Activated T-cell treated with anti-CD3 and anti-CD28 coated beads, Interleukin-2, amount 50 U/mL, for 4 hours (primary cell): Measurements from ENCODE around the gene KLF9. TPM values are rescaled to one million over a fixed set of nuclear protein-coding genes. Genes with fewer than 3 reads are reported as not detected.

Experiments used
- ATAC-seq, 2 donors: fragments of 200-7000 bp; cut with Tn5 transposase; one replicate each; pipeline ENCODE4 v1.10.0; 2021
- DNase-seq: peaks from one replicate; pipeline ENCODE4 v3.0.0-alpha.2; 2020
- H3K27me3 Mint-ChIP-seq: one replicate; pipeline ENCODE4 v1.8.0; 2021; ENCODE audit warnings: low read depth, mixed read lengths
- H3K36me3 Mint-ChIP-seq: one replicate; pipeline ENCODE4 v1.8.0; 2022; ENCODE audit warnings: mixed read lengths; ENCODE audit not compliant: insufficient read depth
- H3K4me1 Mint-ChIP-seq: one replicate; pipeline ENCODE4 v1.8.0; 2021; ENCODE audit warnings: low read depth, mixed read lengths
- H3K4me3 Mint-ChIP-seq: one replicate; pipeline ENCODE4 v1.8.0; 2021; ENCODE audit warnings: mild to moderate bottlenecking, moderate library complexity, mixed read lengths
- H3K9me3 Mint-ChIP-seq: one replicate; pipeline ENCODE4 v1.8.0; 2021; ENCODE audit warnings: mixed read lengths
- total RNA-seq, 3 donors: library from RNA; stranded (reverse); gene quantifications; one replicate each; pipeline ENCODE4 v1.2.1, GENCODE V29; 2021

The KLF9 gene
- 10 to 100 TPM; 21.3 to 25.3 (median 24.6) TPM for total RNA-seq

DNA sequence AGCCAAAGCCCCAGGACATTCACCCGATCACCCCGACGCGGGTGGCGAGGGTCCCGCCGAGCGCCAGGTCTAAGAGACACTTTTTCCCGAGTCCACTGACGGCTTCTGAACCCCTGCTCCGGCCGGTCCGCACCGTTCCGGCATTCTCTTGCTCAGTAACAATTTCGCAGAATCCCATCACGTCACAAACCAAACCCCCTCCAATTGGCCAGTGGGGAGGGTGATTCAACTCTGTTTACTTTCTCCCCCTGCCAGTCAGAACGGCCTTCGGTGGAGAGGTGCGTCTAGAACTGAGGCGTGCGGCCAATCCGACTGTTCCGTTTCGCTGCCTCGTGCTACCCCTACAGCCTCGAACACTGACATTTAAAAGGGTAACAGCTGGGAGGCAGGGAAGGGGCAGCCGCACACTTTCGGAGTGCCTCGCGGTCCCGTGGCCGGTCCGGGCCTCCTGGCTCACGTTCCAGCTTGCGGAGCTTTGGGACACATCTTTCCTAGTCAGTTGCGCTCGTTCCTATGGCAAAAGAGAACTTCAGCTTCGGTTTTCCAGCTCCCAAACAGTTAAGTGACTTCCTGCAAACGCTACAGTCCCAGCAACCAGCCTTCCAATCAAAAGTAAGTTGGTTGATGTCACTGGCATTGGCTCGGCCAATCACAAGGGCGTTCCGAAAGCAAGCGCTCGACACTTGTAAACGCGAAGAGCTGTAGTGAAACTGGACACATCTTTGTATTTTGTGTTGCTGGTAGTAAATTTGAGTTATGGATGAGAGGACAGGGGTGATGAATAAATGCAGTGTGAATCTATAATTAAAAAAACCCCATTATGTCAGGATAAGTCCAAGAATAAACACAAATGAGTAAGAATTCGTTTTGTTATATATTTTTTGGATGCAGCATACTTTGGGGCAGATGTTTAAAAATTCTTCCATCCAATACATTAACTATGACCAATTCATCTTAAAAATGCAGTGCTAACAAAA, at the start of gene KLF9:
KLF9 (minus strand) TSS at position 859 of the 977 bp plus-strand sequence. CDS start 1,294 bp downstream, outside the sequence.
- ATAC-seq, result peak; percentile 78
- Mint-ChIP-seq H3K36me3 (no peaks in the 10 kb centered on the region), H3K4me3 (peak within 1 kb of the TSS; percentile 93), H3K4me1 (peaks cover 48% of the 10 kb centered on the region), H3K27me3 (no peaks in the 10 kb centered on the region), H3K9me3 (no peaks in the 10 kb centered on the region)
- peak; percentile 85 for DNase-seq

DNA sequence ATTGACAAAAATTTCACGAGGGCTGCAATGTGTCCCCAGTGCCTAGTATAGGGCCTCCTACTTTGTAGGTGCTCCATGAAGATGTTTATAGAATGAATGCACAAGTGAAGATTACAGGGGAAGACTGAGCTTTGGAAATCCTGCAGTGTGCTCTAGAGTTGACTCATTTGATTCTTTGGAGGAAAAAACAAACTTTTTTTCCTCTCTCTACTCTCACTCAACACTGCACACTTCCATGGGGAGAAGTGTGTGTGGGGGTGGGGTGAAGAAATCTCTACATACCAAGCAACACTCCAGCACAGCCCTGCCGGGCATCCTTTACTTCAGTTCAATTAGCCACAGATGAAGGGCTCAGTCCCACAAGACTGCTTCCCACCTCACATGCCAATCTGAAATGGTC, 49.4 kb upstream of the KLF9 start:
- Mint-ChIP-seq H3K27me3 (no peaks in the 10 kb centered on the region), H3K4me1 (peaks cover 28% of the 10 kb centered on the region), H3K36me3 (peaks cover 2% of the 10 kb centered on the region), H3K4me3 (no peak overlapping the region), H3K9me3 (no peaks in the 10 kb centered on the region)
- no peak for ATAC-seq
- no peak for DNase-seq

- Mint-ChIP-seq H3K4me1 (peaks cover 15% of the 10 kb centered on the region), H3K36me3 (peaks cover 2% of the 10 kb centered on the region), H3K9me3 (no peaks in the 10 kb centered on the region), H3K27me3 (no peaks in the 10 kb centered on the region), H3K4me3 (no peak overlapping the region)
- DNase-seq, result no peak
- ATAC-seq, result no peak
Observed at GRCh38 chr9:70462300-70462699, 47.8 kb upstream of the KLF9 start.

- Mint-ChIP-seq H3K27me3 (no peaks in the 10 kb centered on the region), H3K4me3 (no peak overlapping the region), H3K9me3 (no peaks in the 10 kb centered on the region), H3K36me3 (peaks cover 2% of the 10 kb centered on the region), H3K4me1 (no peaks in the 10 kb centered on the region)
- ATAC-seq (no peak), DNase-seq (no peak)
Observed at GRCh38 chr9:70457235-70457634, 42.8 kb upstream of the KLF9 start.

GRCh38 chr9:70455993-70456704, 41.7 kb upstream of the KLF9 start:
- Mint-ChIP-seq H3K9me3 (no peaks in the 10 kb centered on the region), H3K36me3 (peaks cover 2% of the 10 kb centered on the region), H3K27me3 (no peaks in the 10 kb centered on the region), H3K4me1 (no peaks in the 10 kb centered on the region), H3K4me3 (no peak overlapping the region)
- ATAC-seq, result no peak
- DNase-seq, result no peak

DNA sequence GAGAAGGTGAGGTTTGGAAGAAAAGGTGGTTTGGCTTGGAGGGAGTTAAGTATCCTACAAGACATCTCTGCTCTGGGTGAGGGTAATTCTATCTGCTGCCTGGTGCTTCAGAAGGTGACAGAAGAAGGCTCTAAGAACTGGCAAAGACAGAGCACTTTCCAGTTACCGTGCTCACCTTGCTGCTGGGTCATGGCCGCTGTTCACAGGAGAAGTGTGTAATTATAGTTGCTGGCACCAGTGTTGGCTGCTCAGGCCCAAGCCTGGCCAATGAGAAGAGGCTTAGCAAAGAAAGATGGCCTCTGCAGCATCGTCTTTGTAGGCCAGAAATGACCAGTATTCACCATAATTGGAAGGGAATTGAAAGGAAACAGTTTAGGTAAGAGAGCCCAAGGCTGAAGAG, 37.9 kb upstream of the KLF9 start:
- Mint-ChIP-seq H3K4me1 (no peaks in the 10 kb centered on the region), H3K27me3 (no peaks in the 10 kb centered on the region), H3K36me3 (no peaks in the 10 kb centered on the region), H3K4me3 (no peak overlapping the region), H3K9me3 (no peaks in the 10 kb centered on the region)
- DNase-seq, result no peak
- ATAC-seq, result no peak

DNA sequence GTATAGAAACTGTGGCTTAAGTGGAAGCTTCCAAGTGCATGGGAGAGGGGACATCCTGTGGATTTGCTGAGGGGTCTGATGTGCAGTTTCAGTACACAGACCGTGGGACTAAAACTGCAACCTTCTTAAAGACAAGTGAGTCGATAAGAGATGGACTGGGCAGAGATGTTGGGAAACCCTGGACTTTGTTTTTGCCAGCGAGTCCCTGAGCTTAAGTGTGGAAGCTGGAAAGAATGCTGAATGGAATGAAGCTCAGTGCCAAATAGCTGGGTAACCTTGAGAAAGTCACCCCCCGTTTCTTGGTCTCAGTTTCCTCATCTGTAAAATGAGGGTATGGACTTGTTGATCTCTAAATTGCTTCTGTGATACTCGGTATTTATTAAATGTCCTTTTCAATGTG, 37.3 kb upstream of the KLF9 start:
- Mint-ChIP-seq H3K4me3 (no peak overlapping the region), H3K27me3 (no peaks in the 10 kb centered on the region), H3K9me3 (no peaks in the 10 kb centered on the region), H3K36me3 (no peaks in the 10 kb centered on the region), H3K4me1 (no peaks in the 10 kb centered on the region)
- DNase-seq, result no peak
- no peak for ATAC-seq

GRCh38 chr9:70450738-70451137, 36.3 kb upstream of the KLF9 start:
- DNase-seq, result no peak
- Mint-ChIP-seq H3K27me3 (no peaks in the 10 kb centered on the region), H3K36me3 (no peaks in the 10 kb centered on the region), H3K9me3 (no peaks in the 10 kb centered on the region), H3K4me3 (no peak overlapping the region), H3K4me1 (no peaks in the 10 kb centered on the region)
- ATAC-seq, result no peak

DNA sequence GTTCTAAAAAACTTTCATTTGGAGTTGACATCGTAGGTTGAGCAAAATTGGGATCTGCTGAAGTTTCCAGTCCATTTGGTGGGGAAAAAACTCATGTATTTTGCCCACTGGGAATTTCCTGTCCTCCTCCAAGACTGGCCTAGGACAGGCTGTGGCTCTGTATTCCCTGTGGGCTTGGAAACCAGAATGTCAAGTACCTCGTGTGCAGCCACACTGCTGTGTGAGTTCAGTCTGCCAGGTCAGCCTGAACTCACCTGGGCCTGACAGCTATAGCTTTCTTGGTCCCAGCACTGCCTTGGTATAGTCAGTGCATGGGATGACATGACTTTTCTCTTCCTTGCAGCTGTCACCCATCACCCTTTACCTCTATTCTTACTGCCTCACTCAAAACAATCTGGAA, 35.0 kb upstream of the KLF9 start:
- DNase-seq (no peak), ATAC-seq (no peak)
- no peaks in the 10 kb centered on the region for H3K9me3 Mint-ChIP-seq
- H3K36me3 Mint-ChIP-seq, result no peaks in the 10 kb centered on the region
- no peaks in the 10 kb centered on the region for H3K4me1 Mint-ChIP-seq
- no peaks in the 10 kb centered on the region for H3K27me3 Mint-ChIP-seq
- H3K4me3 Mint-ChIP-seq, result no peak overlapping the region

GRCh38 chr9:70448919-70449318, 34.5 kb upstream of the KLF9 start:
- no peaks in the 10 kb centered on the region for H3K4me1 Mint-ChIP-seq
- no peaks in the 10 kb centered on the region for H3K9me3 Mint-ChIP-seq
- no peak for DNase-seq
- ATAC-seq, result no peak
- no peaks in the 10 kb centered on the region for H3K27me3 Mint-ChIP-seq
- H3K36me3 Mint-ChIP-seq, result no peaks in the 10 kb centered on the region
- no peak overlapping the region for H3K4me3 Mint-ChIP-seq

- no peak for DNase-seq
- H3K4me1 Mint-ChIP-seq, result no peaks in the 10 kb centered on the region
- no peaks in the 10 kb centered on the region for H3K9me3 Mint-ChIP-seq
- no peaks in the 10 kb centered on the region for H3K27me3 Mint-ChIP-seq
- H3K4me3 Mint-ChIP-seq, result no peak overlapping the region
- no peaks in the 10 kb centered on the region for H3K36me3 Mint-ChIP-seq
- no peak for ATAC-seq
Observed at GRCh38 chr9:70444904-70445303, 30.4 kb upstream of the KLF9 start.

- Mint-ChIP-seq H3K4me1 (peaks cover 5% of the 10 kb centered on the region), H3K36me3 (no peaks in the 10 kb centered on the region), H3K27me3 (no peaks in the 10 kb centered on the region), H3K4me3 (no peak overlapping the region), H3K9me3 (no peaks in the 10 kb centered on the region)
- ATAC-seq (no peak), DNase-seq (no peak)
Observed at GRCh38 chr9:70442328-70442848, 27.9 kb upstream of the KLF9 start.

DNA sequence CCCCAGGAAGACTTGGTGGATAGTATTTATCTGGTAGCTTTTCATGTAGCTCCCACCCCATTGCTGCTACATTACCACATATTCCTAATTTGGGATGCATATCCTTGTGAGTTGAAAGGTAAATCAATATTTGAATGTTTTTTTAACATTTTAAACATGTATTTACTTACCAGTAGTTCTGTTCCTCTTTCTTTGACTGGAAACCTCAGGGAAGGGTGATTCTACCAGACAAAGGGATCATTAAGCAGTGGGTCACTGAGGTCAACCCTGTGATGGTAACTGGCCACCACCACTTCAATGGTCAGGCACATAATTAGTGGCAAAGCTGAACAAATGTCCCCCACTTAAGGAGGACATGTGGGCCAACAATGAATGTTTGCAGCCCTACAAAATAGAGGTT, 27.2 kb upstream of the KLF9 start:
- no peak for DNase-seq
- Mint-ChIP-seq H3K4me1 (peaks cover 5% of the 10 kb centered on the region), H3K36me3 (no peaks in the 10 kb centered on the region), H3K27me3 (no peaks in the 10 kb centered on the region), H3K9me3 (no peaks in the 10 kb centered on the region), H3K4me3 (no peak overlapping the region)
- no peak for ATAC-seq

DNA sequence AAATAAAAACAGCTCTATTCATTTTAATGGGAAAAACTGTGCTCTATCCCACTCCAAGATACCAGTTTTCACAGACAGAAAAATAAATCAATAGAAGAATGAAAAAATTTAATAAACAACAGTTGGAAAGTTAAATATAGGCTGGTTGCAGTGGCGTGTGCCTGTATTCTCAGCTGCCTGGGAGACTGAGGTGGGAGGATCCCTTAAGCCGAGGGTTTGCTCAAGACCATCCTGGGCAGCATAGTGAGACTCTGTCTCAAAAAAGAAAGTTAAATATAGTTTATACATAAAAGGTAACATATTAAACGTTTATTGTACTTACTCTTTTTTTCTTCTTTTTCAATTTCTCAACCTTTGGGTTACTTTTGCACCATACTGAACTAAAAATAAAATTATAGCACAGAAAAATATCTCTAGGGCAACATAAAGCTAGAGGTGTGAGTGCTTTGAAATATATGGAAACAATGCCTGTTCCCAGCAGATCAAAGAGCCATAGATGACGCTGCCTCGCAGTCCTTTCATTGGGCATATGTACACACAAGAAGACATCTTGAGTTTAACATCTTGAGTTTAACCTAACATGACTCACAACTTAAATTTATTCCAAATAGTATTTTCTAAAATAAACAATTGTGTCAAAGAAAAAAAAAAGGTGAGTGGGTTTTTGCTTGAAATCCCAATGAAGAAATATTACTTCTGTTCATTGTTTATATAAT, 25.7 kb upstream of the KLF9 start:
- H3K4me3 Mint-ChIP-seq, result no peak overlapping the region
- H3K27me3 Mint-ChIP-seq, result no peaks in the 10 kb centered on the region
- peaks cover 5% of the 10 kb centered on the region for H3K4me1 Mint-ChIP-seq
- ATAC-seq (no peak), DNase-seq (no peak)
- H3K9me3 Mint-ChIP-seq, result no peaks in the 10 kb centered on the region
- H3K36me3 Mint-ChIP-seq, result no peaks in the 10 kb centered on the region
